ENCODE data around the gene ZC2HC1B.

DNA sequence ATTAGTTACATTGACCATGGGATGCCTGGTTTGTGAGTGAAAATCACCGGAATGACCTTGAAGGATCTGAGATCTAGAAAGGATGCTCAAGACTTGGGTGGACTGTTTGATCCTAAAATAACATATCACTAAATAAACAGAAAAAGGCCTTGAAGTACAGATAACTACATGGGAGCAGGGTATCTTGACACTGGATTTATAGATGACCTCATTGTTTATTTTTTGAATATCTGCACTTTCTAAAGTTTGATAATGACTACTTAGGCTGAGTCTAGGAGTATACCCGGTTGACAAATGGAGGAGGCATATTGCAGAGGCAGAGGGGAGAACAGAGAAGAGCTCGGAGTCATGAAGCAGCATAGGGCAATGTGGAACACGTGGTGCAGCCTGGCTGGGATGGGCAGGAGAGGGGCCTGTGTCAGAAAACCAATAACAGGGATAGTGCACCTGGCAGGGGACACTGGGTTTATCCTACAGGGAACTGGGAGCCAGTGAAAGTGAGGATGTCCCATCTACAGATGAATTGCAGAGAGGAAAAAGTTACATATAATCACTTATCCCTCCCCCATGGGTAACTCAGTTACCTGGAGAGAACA lies 93.5 kb downstream of the ZC2HC1B start:
- TF ChIP-seq, protein P1, sequence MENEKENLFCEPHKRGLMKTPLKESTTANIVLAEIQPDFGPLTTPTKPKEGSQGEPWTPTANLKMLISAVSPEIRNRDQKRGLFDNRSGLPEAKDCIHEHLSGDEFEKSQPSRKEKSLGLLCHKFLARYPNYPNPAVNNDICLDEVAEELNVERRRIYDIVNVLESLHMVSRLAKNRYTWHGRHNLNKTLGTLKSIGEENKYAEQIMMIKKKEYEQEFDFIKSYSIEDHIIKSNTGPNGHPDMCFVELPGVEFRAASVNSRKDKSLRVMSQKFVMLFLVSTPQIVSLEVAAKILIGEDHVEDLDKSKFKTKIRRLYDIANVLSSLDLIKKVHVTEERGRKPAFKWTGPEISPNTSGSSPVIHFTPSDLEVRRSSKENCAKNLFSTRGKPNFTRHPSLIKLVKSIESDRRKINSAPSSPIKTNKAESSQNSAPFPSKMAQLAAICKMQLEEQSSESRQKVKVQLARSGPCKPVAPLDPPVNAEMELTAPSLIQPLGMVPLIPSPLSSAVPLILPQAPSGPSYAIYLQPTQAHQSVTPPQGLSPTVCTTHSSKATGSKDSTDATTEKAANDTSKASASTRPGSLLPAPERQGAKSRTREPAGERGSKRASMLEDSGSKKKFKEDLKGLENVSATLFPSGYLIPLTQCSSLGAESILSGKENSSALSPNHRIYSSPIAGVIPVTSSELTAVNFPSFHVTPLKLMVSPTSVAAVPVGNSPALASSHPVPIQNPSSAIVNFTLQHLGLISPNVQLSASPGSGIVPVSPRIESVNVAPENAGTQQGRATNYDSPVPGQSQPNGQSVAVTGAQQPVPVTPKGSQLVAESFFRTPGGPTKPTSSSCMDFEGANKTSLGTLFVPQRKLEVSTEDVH (IDR thresholded peaks at IDR 0.05; ENCODE audit: low read depth, partially characterized antibody), result no peak
- TF ChIP-seq, protein P2, sequence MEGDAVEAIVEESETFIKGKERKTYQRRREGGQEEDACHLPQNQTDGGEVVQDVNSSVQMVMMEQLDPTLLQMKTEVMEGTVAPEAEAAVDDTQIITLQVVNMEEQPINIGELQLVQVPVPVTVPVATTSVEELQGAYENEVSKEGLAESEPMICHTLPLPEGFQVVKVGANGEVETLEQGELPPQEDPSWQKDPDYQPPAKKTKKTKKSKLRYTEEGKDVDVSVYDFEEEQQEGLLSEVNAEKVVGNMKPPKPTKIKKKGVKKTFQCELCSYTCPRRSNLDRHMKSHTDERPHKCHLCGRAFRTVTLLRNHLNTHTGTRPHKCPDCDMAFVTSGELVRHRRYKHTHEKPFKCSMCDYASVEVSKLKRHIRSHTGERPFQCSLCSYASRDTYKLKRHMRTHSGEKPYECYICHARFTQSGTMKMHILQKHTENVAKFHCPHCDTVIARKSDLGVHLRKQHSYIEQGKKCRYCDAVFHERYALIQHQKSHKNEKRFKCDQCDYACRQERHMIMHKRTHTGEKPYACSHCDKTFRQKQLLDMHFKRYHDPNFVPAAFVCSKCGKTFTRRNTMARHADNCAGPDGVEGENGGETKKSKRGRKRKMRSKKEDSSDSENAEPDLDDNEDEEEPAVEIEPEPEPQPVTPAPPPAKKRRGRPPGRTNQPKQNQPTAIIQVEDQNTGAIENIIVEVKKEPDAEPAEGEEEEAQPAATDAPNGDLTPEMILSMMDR (IDR thresholded peaks at IDR 0.05 in 2 of 3, conservative IDR thresholded peaks at IDR 0.05 in 1 of 3; ENCODE audit: control insufficient read depth in 2 of 3, extremely low read depth in 1 of 3, insufficient read depth in 1 of 3, low read depth in 3 of 3, low read length in 3 of 3), result no peak
- TF ChIP-seq POLR2AphosphoS5 (IDR thresholded peaks at IDR 0.05; ENCODE audit: low read length) (no peak), JUNB (IDR thresholded peaks at IDR 0.05) (no peak), EZH2 (IDR thresholded peaks at IDR 0.05; ENCODE audit: borderline replicate concordance, control insufficient read depth, low read depth, low read length) (no peak), POLR2A (IDR thresholded peaks at IDR 0.05; ENCODE audit: low read depth, low read length) (no peak), MEF2A (IDR thresholded peaks at IDR 0.05; ENCODE audit: insufficient read depth, low read depth, low read length) (no peak), TBL1XR1 (IDR thresholded peaks at IDR 0.05; ENCODE audit: low read depth, low read length) (no peak), NR2C2 (IDR thresholded peaks at IDR 0.05; ENCODE audit: borderline replicate concordance, control insufficient read depth, insufficient read length, low read depth) (no peak), HDAC6 (IDR thresholded peaks at IDR 0.05; ENCODE audit: unreplicated experiment) (no peak)
- TF ChIP-seq, protein P3, sequence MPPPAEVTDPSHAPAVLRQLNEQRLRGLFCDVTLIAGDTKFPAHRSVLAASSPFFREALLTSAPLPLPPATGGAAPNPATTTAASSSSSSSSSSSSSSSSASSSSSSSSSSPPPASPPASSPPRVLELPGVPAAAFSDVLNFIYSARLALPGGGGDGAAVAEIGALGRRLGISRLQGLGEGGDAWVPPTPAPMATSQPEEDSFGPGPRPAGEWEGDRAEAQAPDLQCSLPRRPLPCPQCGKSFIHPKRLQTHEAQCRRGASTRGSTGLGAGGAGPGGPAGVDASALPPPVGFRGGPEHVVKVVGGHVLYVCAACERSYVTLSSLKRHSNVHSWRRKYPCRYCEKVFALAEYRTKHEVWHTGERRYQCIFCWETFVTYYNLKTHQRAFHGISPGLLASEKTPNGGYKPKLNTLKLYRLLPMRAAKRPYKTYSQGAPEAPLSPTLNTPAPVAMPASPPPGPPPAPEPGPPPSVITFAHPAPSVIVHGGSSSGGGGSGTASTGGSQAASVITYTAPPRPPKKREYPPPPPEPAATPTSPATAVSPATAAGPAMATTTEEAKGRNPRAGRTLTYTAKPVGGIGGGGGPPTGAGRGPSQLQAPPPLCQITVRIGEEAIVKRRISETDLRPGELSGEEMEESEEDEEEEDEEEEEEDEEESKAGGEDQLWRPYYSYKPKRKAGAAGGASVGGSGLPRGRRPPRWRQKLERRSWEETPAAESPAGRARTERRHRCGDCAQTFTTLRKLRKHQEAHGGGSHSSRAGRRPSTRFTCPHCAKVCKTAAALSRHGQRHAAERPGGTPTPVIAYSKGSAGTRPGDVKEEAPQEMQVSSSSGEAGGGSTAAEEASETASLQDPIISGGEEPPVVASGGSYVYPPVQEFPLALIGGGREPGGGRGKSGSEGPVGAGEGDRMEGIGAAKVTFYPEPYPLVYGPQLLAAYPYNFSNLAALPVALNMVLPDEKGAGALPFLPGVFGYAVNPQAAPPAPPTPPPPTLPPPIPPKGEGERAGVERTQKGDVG (CRISPR knock-in tag; IDR thresholded peaks at IDR 0.05), result no peak
